GM21528 (cell line): Measurements from ENCODE around the gene HABP4.

ENCODE experiments used
- ATAC-seq: cut with Tn5 transposase; IDR thresholded peaks from one replicate; pipeline ENCODE4 v1.9.1; 2021; ENCODE audit warnings: mild to moderate bottlenecking, moderate library complexity; ENCODE audit not compliant: unreplicated experiment, low FRiP score

HABP4 gene

GRCh38 chr9:96430377-96430776, 19.6 kb upstream of the HABP4 start:
- ATAC-seq: no peak

- no peak for ATAC-seq
These were observed 14.6 kb upstream of the HABP4 start for GRCh38 chr9:96435345-96435744.

- no peak for ATAC-seq
These were observed 13.9 kb upstream of the HABP4 start for GRCh38 chr9:96436063-96436455.

- ATAC-seq: no peak
These were observed 13.4 kb upstream of the HABP4 start for GRCh38 chr9:96436456-96437126.

GRCh38 chr9:96437454-96437853, 12.5 kb upstream of the HABP4 start:
- ATAC-seq: no peak

GRCh38 chr9:96440671-96441199, 9.2 kb upstream of the HABP4 start:
- no peak for ATAC-seq

- ATAC-seq: no peak
These were observed 8.0 kb upstream of the HABP4 start for GRCh38 chr9:96441798-96442445.

- ATAC-seq: no peak
These were observed 7.5 kb upstream of the HABP4 start for GRCh38 chr9:96442491-96442890.

- no peak for ATAC-seq
These were observed 2.6 kb upstream of the HABP4 start for GRCh38 chr9:96447406-96447805.

- no peak for ATAC-seq
These were observed 1.3 kb upstream of the HABP4 start for GRCh38 chr9:96448546-96449170.

- ATAC-seq: peak; percentile 28
These were observed 485 bp upstream of the HABP4 start for GRCh38 chr9:96449523-96449844.

- ATAC-seq: peak; percentile 19
These were observed 902 bp downstream of the HABP4 start for GRCh38 chr9:96450613-96451528.

GRCh38 chr9:96453625-96454024, 3.7 kb downstream of the HABP4 start:
- no peak for ATAC-seq

- no peak for ATAC-seq
These were observed 7.3 kb downstream of the HABP4 start for GRCh38 chr9:96457266-96457665.

- no peak for ATAC-seq
These were observed 8.3 kb downstream of the HABP4 start for GRCh38 chr9:96458226-96458625.

- no peak for ATAC-seq
These were observed 9.5 kb downstream of the HABP4 start for GRCh38 chr9:96459268-96460007.

- ATAC-seq: no peak
These were observed 10.5 kb downstream of the HABP4 start for GRCh38 chr9:96460470-96460869.

- no peak for ATAC-seq
These were observed 10.9 kb downstream of the HABP4 start for GRCh38 chr9:96460882-96461281.

- ATAC-seq: no peak
These were observed 11.4 kb downstream of the HABP4 start for GRCh38 chr9:96461336-96461735.

- no peak for ATAC-seq
These were observed 12.6 kb downstream of the HABP4 start for GRCh38 chr9:96462541-96462940.
